HepG2 (cell line): ENCODE measurements around the gene RNF13. TPM values are rescaled to one million over a fixed set of nuclear protein-coding genes. Genes with fewer than 3 reads are reported as not detected.
A peak's percentile ranks its signal among the peaks of the same experiment; 100 is the strongest.

Experiments
- ATF1 ChIP-seq: IDR thresholded peaks from 2 replicates; pipeline ENCODE4 v1.6.1; 2016; ENCODE audit warnings: mild to moderate bottlenecking, control low read depth
- CCAR2 ChIP-seq: fragments of 200-400 bp; formaldehyde crosslinking; optimal IDR thresholded peaks from 2 replicates; pipeline ENCODE3; 2018; ENCODE audit warnings: low read depth, mild to moderate bottlenecking, low read length, moderate library complexity
- ELF1 ChIP-seq: sonication (generic); formaldehyde crosslinking; IDR thresholded peaks from 2 replicates; pipeline ENCODE4 v1.4.0; 2020; ENCODE audit warnings: missing genetic modification reagents
- FOXC1 ChIP-seq: sonication (generic); formaldehyde crosslinking; IDR thresholded peaks from 2 replicates; pipeline ENCODE4 v1.8.0; 2022; ENCODE audit warnings: mild to moderate bottlenecking, missing genetic modification reagents, borderline replicate concordance
- GATA4 ChIP-seq: sonication (generic); IDR thresholded peaks from 2 replicates; pipeline ENCODE4 v1.6.1; 2016; ENCODE audit warnings: antibody characterized with exemption, low read depth, borderline replicate concordance
- HOXA5 ChIP-seq: sonication (generic); formaldehyde crosslinking; IDR thresholded peaks from 2 replicates; pipeline ENCODE4 v1.4.0; 2020; ENCODE audit warnings: missing genetic modification reagents
- KLF9 ChIP-seq: IDR thresholded peaks from 2 replicates; pipeline ENCODE4 v1.6.1; 2016; ENCODE audit warnings: low read depth
- PPARG ChIP-seq: conservative IDR thresholded peaks from 2 replicates; pipeline ENCODE4 v1.6.1; 2016; ENCODE audit warnings: missing biosample characterization, missing genetic modification reagents
- RFX5 ChIP-seq: IDR thresholded peaks from 2 replicates; pipeline ENCODE4 v1.6.1; 2011; ENCODE audit warnings: low read depth, low read length, improper control_type of control experiment
- SMYD3 ChIP-seq: sonication (generic); formaldehyde crosslinking; IDR thresholded peaks from 2 replicates; pipeline ENCODE4 v1.8.1; 2023; ENCODE audit warnings: mild to moderate bottlenecking, missing genetic modification reagents
- SRY ChIP-seq: sonication (generic); formaldehyde crosslinking; IDR thresholded peaks from 2 replicates; pipeline ENCODE4 v1.8.0; 2022; ENCODE audit warnings: mild to moderate bottlenecking, missing genetic modification reagents
- ZMYM3 ChIP-seq: sonication (generic); formaldehyde crosslinking; IDR thresholded peaks from 2 replicates; pipeline ENCODE4 v1.5.1; 2020; ENCODE audit warnings: mild to moderate bottlenecking, missing genetic modification reagents
- ZNF160 ChIP-seq: sonication (generic); formaldehyde crosslinking; IDR thresholded peaks from 2 replicates; pipeline ENCODE4 v1.8.0; 2022; ENCODE audit warnings: mild to moderate bottlenecking, inconsistent platforms, missing genetic modification reagents
- ZNF180 ChIP-seq: sonication (generic); formaldehyde crosslinking; IDR thresholded peaks from 2 replicates; pipeline ENCODE4 v1.4.0; 2020; ENCODE audit warnings: low read depth, missing genetic modification reagents, borderline replicate concordance
- ZNF570 ChIP-seq: sonication (generic); formaldehyde crosslinking; IDR thresholded peaks from 2 replicates; pipeline ENCODE4 v1.4.0; 2020; ENCODE audit warnings: mild to moderate bottlenecking, missing genetic modification reagents, borderline replicate concordance
- ZNF720 ChIP-seq: sonication (generic); formaldehyde crosslinking; IDR thresholded peaks from 2 replicates; pipeline ENCODE4 v1.4.0; 2020; ENCODE audit warnings: missing genetic modification reagents
- ZNF777 ChIP-seq: sonication (generic); formaldehyde crosslinking; IDR thresholded peaks from 2 replicates; pipeline ENCODE4 v1.4.0; 2020; ENCODE audit warnings: missing genetic modification reagents
- polyA plus RNA-seq, 8 experiments: library from polyadenylated mRNA; depleted of rRNA in 3 of 8; stranded (reverse) in 7 of 8; unstranded in 1 of 8; fragments of >200 nt; fragmentation: Illumina TruSeq in 4 of 8; extraction: Trizol in 4 of 8; gene quantifications; 2 replicates each; pipeline versions ENCODE4 v1.2.1 to v1.2.3, GENCODE V29; 2011 to 2016; ENCODE audit warnings: low read depth in 4 of 8, missing spikeins in 1 of 8, mixed read lengths in 1 of 8; ENCODE audit not compliant: insufficient read depth in 1 of 8
- total RNA-seq, 5 experiments: library from RNA; depleted of rRNA; stranded (reverse); fragments of >200 nt; fragmentation: Illumina TruSeq; extraction: Trizol; gene quantifications; 2 replicates each; pipeline ENCODE4 v1.2.3, GENCODE V29; 2016; ENCODE audit warnings: low read depth in 1 of 5
- TF ChIP-seq, protein P1 (sequence below): IDR thresholded peaks from 2 replicates; pipeline ENCODE4 v1.6.1; 2016; ENCODE audit warnings: missing compliant biosample characterization, missing genetic modification reagents, borderline replicate concordance
- TF ChIP-seq, protein P2 (sequence below): sonication (generic); formaldehyde crosslinking; IDR thresholded peaks from 2 replicates; pipeline ENCODE4 v1.5.0; 2020; ENCODE audit warnings: mild to moderate bottlenecking, missing genetic modification reagents, borderline replicate concordance
- TF ChIP-seq, protein P3 (sequence below): sonication (generic); formaldehyde crosslinking; IDR thresholded peaks from 2 replicates; pipeline ENCODE4 v1.4.0; 2020; ENCODE audit warnings: missing genetic modification reagents
- TF ChIP-seq, protein P4 (sequence below): IDR thresholded peaks from 2 replicates; pipeline ENCODE4 v1.6.1; 2016; ENCODE audit warnings: mild to moderate bottlenecking, missing biosample characterization, missing genetic modification reagents
- TF ChIP-seq, protein P5 (sequence below): sonication (generic); formaldehyde crosslinking; IDR thresholded peaks from 2 replicates; pipeline ENCODE4 v1.9.0; 2021; ENCODE audit warnings: missing genetic modification reagents, borderline replicate concordance
- TF ChIP-seq, protein P6 (sequence below): IDR thresholded peaks from 2 replicates; pipeline ENCODE4 v1.6.1; 2018; ENCODE audit warnings: missing genetic modification reagents

RNF13 gene
- total and polyA plus RNA-seq, 2 of the 13 experiments (the other 11 are each of a cell fraction or from before 2014, with no cell fraction given) = 39.8 to 46.0 TPM

DNA sequence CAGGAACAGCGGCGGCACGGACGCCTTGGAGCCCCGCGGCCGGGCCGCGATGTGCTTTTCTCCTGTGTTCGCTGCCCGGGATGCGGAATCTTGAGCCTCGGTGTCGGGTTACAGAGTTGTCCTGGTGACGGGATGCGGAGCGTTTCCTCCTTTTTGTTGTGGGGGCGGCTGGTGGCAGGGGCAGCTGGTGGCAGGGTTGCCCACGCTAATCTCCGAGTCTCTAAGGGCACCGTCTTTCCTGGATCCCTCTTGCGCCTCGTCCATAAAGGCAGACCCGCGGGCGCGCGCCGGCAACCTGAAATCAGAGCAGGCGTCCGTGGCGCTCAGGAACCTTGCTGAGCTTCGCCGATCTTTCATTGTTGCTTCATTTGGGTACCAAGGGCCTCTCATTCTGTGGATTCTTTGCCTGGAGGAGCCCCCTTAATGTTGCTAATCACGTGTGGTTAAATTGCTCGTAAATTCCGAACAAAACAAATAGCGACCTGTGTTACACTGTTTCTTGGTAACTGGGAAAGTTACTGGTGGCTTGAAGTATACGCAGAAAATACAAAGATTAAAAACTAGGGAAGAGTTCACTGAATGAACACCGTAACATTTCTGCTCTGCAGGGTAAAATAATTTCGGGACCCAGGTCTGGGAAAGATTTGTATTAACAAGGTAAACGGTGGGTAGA is 158.5 kb downstream of the RNF13 start (continued):
- TF ChIP-seq GATA4 = no peak
- TF ChIP-seq ZNF160 (CRISPR knock-in tag) = no peak
- no peak for TF ChIP-seq RFX5
- TF ChIP-seq, protein P1, sequence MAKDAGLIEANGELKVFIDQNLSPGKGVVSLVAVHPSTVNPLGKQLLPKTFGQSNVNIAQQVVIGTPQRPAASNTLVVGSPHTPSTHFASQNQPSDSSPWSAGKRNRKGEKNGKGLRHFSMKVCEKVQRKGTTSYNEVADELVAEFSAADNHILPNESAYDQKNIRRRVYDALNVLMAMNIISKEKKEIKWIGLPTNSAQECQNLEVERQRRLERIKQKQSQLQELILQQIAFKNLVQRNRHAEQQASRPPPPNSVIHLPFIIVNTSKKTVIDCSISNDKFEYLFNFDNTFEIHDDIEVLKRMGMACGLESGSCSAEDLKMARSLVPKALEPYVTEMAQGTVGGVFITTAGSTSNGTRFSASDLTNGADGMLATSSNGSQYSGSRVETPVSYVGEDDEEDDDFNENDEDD (CRISPR knock-in tag) = no peak
- TF ChIP-seq, protein P2, sequence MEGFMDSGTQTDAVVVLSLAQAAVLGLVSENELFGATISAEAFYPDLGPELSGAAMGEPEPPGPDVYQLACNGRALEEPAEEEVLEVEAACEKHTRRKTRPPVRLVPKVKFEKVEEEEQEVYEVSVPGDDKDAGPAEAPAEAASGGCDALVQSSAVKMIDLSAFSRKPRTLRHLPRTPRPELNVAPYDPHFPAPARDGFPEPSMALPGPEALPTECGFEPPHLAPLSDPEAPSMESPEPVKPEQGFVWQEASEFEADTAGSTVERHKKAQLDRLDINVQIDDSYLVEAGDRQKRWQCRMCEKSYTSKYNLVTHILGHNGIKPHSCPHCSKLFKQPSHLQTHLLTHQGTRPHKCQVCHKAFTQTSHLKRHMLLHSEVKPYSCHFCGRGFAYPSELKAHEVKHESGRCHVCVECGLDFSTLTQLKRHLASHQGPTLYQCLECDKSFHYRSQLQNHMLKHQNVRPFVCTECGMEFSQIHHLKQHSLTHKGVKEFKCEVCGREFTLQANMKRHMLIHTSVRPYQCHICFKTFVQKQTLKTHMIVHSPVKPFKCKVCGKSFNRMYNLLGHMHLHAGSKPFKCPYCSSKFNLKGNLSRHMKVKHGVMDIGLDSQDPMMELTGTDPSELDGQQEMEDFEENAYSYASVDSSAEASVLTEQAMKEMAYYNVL (CRISPR knock-in tag) = no peak
- no peak for TF ChIP-seq HOXA5
- TF ChIP-seq, protein P3, sequence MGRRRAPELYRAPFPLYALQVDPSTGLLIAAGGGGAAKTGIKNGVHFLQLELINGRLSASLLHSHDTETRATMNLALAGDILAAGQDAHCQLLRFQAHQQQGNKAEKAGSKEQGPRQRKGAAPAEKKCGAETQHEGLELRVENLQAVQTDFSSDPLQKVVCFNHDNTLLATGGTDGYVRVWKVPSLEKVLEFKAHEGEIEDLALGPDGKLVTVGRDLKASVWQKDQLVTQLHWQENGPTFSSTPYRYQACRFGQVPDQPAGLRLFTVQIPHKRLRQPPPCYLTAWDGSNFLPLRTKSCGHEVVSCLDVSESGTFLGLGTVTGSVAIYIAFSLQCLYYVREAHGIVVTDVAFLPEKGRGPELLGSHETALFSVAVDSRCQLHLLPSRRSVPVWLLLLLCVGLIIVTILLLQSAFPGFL (CRISPR knock-in tag) = no peak
- TF ChIP-seq KLF9 (CRISPR knock-in tag) = no peak
- no peak for TF ChIP-seq ATF1 (CRISPR knock-in tag)
- TF ChIP-seq ELF1 (CRISPR knock-in tag) = no peak
- TF ChIP-seq SRY (CRISPR knock-in tag) = 0 out of 2 replicates have a peak, but pooled peaks have one; percentile 41
- no peak; the same call in 1 of the 2 replicates for TF ChIP-seq SMYD3 (CRISPR knock-in tag)
- TF ChIP-seq, protein P4, sequence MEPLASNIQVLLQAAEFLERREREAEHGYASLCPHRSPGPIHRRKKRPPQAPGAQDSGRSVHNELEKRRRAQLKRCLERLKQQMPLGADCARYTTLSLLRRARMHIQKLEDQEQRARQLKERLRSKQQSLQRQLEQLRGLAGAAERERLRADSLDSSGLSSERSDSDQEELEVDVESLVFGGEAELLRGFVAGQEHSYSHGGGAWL (CRISPR knock-in tag) = no peak
- TF ChIP-seq, protein P5, sequence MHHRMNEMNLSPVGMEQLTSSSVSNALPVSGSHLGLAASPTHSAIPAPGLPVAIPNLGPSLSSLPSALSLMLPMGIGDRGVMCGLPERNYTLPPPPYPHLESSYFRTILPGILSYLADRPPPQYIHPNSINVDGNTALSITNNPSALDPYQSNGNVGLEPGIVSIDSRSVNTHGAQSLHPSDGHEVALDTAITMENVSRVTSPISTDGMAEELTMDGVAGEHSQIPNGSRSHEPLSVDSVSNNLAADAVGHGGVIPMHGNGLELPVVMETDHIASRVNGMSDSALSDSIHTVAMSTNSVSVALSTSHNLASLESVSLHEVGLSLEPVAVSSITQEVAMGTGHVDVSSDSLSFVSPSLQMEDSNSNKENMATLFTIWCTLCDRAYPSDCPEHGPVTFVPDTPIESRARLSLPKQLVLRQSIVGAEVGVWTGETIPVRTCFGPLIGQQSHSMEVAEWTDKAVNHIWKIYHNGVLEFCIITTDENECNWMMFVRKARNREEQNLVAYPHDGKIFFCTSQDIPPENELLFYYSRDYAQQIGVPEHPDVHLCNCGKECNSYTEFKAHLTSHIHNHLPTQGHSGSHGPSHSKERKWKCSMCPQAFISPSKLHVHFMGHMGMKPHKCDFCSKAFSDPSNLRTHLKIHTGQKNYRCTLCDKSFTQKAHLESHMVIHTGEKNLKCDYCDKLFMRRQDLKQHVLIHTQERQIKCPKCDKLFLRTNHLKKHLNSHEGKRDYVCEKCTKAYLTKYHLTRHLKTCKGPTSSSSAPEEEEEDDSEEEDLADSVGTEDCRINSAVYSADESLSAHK (CRISPR knock-in tag) = no peak
- no peak for TF ChIP-seq ZMYM3
- no peak for TF ChIP-seq PPARG (CRISPR knock-in tag)
- TF ChIP-seq ZNF720 (CRISPR knock-in tag) = no peak
- TF ChIP-seq ZNF777 (CRISPR knock-in tag) = peak; percentile 32; the same call in 1 of the 2 replicates
- TF ChIP-seq ZNF570 (CRISPR knock-in tag) = no peak
- TF ChIP-seq, protein P6, sequence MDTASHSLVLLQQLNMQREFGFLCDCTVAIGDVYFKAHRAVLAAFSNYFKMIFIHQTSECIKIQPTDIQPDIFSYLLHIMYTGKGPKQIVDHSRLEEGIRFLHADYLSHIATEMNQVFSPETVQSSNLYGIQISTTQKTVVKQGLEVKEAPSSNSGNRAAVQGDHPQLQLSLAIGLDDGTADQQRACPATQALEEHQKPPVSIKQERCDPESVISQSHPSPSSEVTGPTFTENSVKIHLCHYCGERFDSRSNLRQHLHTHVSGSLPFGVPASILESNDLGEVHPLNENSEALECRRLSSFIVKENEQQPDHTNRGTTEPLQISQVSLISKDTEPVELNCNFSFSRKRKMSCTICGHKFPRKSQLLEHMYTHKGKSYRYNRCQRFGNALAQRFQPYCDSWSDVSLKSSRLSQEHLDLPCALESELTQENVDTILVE (CRISPR knock-in tag) = no peak
- TF ChIP-seq CCAR2 = no peak
- no peak for TF ChIP-seq ZNF180 (CRISPR knock-in tag)
- TF ChIP-seq FOXC1 = no peak; the same call in 1 of the 2 replicates
